NOMO-1 (cell line): ENCODE data around the gene CHST12.

ENCODE experiments used
- DNase-seq, 2 experiments: peaks; one replicate each; lab custom pipeline; 2025; ENCODE audit not compliant: unreplicated experiment in 2 of 2; lab: John Stamatoyannopoulos, UW

Gene CHST12

DNA sequence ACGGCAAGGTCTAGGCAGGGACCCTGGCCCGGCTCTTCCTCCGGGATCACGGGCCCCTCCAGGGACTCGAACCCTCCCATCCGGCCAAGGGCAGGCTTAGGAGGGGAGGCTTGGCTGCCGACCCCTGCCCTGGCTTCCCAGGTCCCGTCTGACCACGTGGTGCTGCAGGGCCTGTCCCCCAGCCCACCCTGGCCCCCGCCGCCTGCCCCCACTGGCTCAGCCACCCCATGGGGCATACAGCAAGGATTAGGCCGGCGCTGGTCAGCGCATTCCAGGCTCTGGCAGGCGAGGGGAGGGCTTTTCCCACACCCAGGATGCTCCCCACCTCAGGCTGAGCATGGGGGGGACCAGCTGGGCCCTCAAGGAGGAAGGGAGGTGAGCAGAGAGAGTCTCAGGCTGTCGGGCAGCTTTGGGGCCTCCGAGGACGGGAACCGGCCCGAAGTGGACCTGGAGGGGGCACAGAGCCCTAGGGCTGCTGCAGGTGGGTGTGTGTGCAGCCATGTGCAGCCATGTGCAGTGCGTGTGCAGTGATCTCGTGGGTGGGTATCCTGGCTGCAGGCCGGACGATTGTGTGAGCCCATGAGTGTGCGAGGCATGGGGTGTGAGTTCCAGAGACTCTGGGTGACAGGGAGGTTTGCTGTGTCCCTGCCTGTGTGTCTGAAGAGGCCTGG, 73.5 kb downstream of the CHST12 start:
- no peak for DNase-seq

DNA sequence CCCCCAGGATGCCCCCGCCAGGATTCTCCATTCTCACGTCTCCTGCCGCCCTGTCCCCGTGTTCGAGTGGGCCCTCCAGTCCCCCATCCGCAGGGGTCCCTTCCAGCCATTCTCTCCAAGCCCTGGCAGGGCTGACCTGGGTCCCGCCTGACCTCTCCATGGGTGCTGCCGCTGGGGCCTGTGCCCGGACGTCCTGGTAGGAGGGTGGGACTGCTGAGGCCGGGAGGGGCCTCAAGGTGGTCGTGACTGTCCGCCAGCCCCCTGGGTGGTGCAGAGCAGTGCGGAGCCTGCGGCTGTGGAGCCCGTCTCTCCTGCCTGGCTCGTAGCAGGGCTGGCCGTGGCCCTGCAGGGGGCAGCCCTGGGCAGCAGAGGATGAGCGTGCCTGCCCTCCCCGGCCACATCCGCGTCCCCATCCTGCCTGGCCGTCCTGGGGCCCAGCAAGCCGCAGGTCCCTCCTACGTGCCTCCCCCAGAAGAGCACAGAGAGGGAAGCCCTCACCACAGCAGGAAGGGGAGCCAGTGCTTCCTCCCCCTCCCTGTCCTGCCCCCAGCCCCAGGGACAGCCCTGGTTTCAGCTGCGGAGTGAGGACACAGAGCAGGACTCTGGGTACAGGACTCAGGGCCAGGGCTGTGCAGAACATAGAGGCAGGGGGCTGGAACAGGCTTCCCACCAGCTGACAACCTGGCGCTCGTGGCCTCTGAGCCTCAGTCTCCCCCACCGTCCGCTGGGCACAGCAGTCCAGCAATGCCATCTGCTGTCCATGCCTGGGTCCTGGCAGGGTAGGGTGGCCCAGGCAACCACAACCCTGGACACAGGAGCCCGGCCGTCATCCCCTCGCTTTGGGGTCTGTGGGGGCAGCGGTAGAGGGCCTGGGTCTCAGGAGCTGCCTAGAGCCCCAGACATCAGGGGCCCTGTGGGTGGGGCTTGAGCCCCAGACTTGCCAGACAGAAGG, 74.3 kb downstream of the CHST12 start:
- DNase-seq = peak; percentile 64 to 68

DNA sequence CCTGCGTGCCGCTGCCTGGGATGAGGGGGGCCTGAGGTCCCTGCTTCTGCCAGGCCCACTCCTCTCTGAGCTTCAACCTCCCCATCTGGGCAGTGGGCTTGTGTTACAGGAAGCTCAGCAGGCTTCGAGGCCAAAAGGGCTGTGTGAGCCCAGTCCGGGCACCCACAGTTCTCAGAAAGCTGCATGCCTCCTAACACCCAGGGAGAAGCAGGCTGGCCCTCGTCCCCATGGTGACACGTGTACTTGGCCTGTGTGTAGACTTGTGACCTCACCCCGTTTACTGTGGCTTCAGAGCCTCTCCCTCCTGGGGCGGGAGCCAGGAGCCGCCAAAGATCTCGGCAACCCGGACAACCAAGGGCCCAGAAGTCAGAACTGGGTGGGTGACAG, 75.0 kb downstream of the CHST12 start:
- no peak for DNase-seq

DNA sequence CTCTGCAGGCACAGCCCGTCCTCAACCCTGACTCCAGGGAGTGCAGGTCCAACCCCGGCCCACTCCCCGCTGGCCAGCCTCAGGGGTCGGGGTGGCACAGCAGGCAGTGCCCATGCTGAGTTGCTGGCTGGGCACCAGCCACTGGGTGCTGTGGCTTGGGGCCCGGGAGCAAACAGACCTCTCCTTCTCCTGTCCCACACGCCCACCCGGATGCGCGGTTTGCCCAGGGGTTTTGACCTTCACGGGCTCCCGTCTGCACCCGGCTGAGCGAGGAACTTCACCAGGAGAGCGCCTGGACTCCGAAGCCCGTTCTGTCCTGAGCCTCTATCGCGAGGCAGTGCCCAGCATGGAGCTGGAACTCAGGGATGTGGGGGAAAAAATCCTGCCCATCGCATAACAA, 75.4 kb downstream of the CHST12 start:
- DNase-seq = no peak

DNA sequence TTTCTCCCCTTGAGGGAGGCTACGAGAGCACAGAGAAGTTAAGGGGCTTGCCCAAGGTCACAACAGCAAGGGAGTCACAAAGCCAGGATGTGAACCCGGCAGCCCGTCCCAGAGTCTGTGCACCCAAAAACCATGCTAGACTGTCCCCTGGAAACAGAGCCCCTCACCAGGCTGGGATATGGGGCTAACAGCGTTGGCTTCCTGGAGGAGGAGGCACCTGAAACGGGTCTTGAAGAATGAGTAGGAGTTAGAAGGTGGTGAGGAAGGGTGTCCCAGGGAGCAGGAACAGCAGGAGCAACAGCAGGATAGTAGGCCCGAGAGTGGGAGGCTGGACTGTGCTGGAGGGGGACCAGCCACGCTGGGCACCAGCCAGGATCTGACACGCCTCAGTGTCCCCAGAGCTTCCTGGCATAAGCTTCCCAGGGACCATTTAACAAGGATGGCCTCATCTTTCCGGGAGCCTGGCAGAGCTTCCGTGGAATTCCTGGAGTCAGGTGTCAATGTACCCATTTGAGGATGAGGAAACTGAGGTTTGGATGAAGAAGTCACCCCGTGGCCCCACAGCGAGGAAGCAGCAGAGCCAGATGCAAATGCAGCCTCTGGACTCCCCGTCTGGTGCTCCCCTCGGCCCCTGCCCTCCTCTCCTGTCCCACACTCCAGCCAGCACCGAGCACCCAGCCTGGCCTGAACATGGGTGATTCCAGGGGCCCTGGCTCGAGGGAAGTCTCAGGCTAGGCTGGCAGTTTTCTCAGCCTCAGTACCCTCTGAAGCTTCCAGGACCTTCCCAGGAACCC, 76.1 kb downstream of the CHST12 start:
- DNase-seq = no peak

DNA sequence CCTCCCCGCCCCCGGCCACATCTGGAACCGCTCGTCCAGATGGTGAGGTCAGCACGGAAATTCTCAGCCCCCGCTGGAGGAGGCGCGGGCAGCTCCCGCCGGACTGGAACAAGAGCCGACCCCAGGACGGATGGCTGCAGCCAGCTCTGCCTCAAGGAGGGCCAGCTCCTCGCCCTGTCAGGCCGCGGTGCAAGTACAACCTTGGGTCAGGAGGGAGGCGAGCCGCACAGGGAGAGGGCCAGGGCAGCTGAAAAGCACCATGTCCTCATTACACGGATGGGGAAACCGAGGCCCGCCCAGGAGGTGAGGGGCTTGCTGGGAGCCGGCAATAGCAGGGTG, 76.6 kb downstream of the CHST12 start:
- DNase-seq = no peak

DNA sequence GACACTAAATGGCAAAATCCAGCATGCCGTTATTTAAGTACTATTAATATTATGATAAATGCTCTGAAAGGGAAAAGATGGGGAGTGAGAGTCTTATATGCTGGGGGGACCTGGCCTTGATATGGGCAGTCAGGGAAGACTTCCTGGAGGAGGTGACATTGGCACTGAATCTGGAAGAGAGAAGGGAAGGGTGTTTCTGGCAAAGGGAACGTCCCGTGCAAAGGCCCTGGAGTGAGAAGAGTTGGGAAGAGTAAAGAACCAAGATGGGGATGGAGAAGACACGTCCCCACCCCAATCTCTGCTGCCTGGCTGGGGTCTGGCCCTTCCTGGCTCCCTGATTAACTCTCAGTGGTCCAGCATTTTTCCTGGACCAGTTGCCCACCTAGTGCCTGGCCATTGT, 77.8 kb downstream of the CHST12 start:
- DNase-seq = no peak

DNA sequence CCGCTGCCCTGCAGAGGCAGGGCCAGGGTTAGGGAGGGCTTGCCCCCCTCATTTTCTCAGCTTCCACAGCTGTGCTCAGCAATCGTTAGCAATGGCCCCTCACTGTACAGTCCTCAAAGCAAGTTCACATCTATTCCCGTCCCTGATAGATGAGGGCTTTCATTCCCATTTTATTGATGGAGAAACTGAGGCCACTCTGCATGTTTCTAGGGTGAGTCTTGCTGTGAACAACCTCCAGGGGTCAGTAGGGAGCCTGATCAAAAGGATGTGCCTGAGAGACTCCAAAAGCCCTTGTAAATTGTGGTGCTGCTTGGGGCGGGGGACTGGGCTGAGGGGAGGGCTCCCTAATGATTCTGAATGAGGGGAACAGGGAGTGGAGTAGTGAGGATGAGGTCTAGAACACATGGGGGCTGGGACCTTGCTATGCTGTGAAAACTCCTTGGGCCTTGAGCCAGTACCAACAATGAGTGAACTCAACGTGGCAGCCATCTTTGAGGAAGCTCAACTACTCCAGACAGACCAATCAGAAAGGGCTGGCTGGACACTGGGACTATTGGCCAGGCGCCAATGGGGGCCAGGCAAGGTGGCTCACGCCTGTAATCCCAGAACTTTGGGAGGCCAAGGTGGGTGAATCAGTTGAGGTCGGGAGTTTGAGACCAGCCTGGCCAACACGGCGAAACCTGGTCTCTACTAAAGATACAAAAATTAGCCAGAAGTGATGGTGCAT, 79.5 kb downstream of the CHST12 start:
- no peak for DNase-seq

DNA sequence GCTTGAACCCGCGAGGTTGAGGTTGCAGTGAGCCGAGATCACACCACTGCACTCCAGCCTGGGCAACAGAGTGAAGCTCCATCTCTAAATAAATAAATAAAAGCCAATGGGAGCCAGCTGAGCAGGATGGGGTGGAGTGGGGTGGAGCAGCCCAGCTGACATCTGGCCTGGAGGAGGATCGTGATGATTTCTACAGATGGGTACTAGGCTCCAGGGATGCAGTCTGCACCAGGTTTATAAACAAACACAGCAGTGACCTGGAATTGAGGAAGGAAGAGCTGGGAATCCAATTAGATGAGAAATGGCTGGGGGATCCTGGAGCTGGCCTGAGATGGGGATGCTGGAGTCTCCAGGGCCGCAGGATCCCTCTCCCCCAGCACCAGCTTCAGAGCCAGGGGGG, 80.1 kb downstream of the CHST12 start:
- DNase-seq = no peak

DNA sequence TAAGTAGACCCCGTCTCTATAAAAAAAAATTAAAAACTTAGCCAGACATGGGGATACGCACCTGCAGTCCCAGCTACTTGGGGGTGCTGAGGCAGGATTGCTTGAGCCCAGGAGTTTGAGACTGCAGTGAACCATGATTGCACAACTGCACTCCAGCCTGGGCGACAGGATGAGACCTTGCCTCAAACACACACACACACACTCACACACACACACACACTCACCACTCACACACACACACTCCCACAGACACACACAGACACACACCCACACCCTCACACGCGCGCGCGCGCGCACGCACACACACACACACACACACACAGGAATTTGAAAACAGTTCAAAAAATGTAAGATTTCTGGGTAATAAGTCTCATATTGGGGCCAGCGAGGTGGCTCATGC, 81.5 kb downstream of the CHST12 start:
- DNase-seq = no peak

DNA sequence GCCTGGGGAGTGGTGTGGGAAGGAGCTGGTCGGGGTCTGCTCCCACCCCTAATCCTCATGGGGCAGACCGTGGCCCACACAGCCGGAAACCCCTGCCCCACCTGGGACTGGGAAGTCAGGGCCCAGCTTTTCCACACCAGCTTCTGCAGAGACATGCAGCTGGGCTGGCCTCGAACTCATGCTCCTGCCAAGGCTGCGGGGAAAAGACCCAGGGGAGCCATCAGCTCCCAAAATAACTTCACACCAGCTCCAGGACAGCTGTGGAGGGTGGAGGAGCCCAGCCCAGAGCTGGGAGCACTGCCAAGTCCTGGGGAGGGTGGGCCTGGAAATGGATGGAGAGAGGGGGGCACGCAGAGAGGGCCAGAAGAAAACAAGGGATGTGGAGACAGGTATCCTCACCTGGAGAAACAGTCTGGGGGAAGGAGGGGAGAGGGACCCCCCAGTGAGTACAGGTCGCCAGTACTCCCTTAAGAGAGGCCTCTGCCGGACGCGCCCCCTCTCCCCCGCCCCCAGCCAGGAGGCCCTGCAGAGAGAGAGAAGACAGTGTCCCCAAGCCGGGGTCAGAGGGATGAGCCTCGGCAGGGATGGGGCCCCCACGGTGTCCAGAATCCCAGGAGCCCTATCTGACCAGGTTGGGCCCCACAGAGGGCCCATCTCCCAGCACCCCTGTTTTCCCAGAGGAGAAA, 84.3 kb downstream of the CHST12 start:
- no peak for DNase-seq

DNA sequence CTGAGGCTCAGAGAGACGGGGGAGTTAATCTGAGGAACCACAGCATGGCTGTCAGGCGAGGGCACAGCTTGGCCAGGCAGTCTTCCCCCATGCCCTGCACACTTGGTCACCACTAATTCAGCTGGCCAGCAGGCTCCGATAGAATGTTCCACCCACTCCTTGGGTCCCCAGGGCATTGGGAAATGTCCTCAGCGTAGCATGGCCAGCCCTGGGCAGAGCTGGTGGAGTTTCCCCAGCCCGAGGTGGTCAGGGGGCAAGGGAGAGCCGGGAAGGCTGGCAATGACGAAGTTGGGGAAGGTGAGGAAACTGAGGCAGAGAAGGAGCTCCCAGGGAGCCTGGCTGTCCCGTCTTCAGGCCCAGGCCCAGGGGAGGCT, 84.8 kb downstream of the CHST12 start:
- no peak for DNase-seq

DNA sequence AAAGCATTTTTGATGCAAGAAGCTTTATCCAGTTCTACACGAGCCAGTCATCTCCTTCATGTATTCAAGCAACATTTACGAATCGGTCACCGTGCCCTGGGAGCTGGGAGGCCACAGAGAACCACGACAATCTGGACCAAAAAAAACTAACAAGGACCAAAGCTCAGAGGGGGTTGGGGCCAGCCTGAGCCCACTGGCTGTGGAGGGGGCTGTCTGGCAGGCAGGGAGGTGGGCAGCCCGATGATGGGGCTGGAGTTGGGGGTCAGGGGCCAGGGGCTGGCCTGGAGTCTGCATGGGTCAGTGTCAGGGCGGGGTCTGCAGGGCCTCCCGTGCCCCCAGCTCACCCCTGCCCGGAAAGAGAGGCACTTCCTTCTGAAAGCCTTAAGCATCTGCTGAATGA, 85.3 kb downstream of the CHST12 start:
- DNase-seq = no peak

DNA sequence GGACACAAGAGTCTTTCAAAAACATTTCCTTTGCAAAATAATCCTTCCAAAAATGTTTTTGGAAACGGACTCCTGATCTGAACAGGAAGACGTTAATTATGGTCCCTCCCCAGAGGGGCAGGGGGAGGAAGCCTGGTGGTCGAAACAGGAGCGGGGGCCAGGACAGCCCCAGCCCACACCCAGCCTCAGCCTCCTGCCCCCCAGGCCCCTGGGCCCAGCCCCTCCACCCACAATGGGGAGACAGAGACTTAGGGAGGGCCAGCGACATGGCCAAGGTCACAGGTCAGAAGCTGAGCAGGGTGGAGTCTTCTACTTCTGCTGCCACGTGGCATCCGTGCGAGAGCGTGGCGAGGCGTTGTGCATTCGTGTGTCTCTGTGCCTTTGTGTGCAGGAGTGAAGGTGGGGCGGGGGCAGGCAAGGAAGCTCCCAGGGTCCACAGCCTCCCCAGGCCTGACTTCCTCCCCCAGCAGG, 86.8 kb downstream of the CHST12 start:
- no peak for DNase-seq

DNA sequence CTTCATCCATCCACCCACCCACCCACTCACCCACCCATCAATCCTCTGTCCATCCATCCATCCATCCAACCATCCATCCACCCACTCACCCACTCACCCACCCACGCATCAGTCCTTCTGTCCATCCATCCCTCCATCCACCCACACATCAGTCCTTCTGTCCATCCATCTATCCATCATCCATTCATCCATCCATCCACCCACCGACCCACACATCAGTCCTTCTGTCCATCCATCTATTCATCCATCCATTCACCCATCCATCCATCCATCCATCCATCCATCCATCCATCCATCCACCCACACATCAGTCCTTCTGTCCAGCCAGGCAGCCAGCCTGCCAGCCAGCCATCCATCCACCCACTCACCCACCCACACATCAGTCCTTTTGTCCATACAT, 88.6 kb downstream of the CHST12 start:
- DNase-seq = no peak

DNA sequence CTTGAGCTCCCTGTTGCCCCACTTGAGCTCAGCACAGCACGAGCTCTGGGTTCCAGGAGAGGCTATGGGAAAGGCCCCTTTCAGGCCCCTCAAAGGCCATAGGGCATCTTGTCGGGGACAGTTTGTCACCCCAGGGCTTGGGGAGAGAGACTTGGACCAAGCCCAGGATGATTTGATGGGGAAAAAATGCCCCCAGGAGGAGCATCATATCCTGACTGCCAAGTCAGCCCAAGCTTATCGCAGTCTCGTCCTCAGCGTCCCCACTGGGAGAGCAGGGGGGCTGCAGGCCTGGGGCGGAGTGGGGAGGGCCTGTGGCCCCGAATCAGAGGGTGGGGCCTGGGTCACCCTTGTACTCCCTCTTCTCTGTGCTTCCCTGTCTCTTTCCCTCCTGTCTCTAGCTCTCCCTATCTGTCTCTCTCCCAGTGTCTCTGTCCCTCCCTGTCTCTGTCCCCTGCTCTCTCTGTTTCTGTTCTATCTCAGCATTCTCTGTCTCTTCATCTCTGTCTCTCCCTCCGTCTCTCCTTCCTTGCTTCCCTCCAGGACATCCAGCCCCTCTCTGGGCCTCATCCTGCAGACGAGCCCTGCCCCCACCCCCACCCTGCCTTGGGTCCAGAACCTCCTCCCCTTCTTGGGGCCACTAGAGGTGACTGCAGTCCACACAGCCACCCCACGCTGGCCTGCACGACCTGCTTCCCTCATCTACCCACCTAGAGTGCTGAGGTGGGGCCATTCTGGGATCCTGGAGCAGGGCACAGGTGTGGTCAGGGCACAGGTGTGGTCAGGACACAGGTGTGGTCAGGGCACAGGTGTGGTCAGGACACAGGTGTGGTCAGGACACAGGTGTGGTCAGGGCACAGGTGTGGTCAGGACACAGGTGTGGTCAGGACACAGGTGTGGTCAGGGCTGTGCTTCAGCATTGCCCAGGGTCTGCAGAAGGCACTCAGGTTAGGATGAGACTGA, 90.1 kb downstream of the CHST12 start:
- DNase-seq = no peak

DNA sequence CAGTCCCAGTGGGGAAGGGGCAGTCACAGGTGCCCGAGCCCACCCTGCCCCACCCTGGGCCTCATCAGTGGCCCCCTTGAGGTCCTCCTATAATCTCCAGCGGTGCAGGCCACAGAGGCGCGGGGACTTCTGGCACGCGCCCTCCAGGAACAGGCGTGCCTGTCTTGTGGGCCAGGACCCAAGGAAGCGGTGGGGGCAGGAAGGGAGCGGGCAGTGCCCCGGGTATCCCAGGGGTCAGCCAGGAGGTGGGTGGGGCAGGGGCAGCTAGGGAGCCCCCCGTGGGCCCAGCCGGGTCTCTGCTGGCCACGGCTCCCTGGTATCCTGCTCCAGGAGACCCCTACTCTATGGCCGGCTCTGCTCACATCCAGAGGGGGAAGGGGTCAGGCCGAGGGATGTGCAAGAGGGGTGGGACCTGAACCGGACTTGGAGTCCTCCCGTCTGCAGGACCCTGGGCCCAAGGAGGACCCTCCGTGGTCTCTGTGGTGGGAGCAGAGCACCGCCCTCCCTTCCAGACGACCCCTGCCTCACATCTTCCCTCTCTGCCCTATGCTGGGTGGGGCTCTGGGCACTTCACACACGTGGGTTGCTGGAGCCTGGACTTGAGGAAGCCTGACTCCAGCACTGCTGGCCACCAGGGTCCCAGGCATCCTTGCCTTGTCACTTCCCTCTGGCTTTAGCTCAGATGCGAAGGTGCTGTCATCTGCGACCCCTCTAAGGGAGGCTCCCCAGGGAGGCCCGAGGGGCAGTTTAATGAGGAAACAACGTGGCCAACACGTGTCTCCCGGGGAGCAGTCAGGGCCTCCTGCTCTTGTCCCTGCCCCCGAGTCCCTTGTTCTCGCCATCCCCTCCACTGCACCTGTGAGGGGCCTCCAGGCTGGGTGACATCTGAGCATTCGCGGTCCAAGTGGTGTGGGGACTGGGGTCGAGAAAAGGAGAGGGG, 91.0 kb downstream of the CHST12 start:
- no peak for DNase-seq
